Measurements from ENCODE around the gene NRAS. TPM values are rescaled to one million over a fixed set of nuclear protein-coding genes. Genes with fewer than 3 reads are reported as not detected.

NRAS gene
- total RNA-seq, 4 donors from 2014 or later = 13.3 to 26.0 (median 20.5) TPM

GRCh38 chr1:114671939-114672275, 44.7 kb downstream of the NRAS start:
- no peaks in the 10 kb centered on the region for H3K27me3 ChIP-seq
- no peak for TF ChIP-seq POLR2A (IDR thresholded peaks at IDR 0.05)
- no peak for TF ChIP-seq POLR2AphosphoS5 (IDR thresholded peaks at IDR 0.05)
- no peak for TF ChIP-seq EP300 (IDR thresholded peaks at IDR 0.05)
- no peak for TF ChIP-seq CTCF (IDR thresholded peaks at IDR 0.05)
- no peak overlapping the region for H3K4me3 ChIP-seq
- H3K9me3 ChIP-seq = no peaks in the 10 kb centered on the region
- ATAC-seq = no peak
- 82 to 88% methylated on average over 6 to 7 of the region's 7 CpGs for WGBS, 2 donors (ENCODE audit: low coverage in 1 of 2)
- peaks cover 2 to 18% (median 6%) of the 10 kb centered on the region in 3 donors for H3K4me1 ChIP-seq
- no peaks in the 10 kb centered on the region for H3K36me3 ChIP-seq
- H3K27ac ChIP-seq = no peak overlapping the region

- peaks cover 2 to 18% (median 6%) of the 10 kb centered on the region in 3 donors for H3K4me1 ChIP-seq
- H3K36me3 ChIP-seq = no peaks in the 10 kb centered on the region
- 47 to 63% methylated on average over 6 to 9 of the region's 9 CpGs for WGBS, 2 donors (ENCODE audit: low coverage in 1 of 2)
- H3K9me3 ChIP-seq = no peaks in the 10 kb centered on the region
- no peak overlapping the region for H3K27ac ChIP-seq
- no peaks in the 10 kb centered on the region for H3K27me3 ChIP-seq
- TF ChIP-seq CTCF (IDR thresholded peaks at IDR 0.05) (no peak), EP300 (IDR thresholded peaks at IDR 0.05) (no peak), POLR2AphosphoS5 (IDR thresholded peaks at IDR 0.05) (no peak)
- no peak for ATAC-seq
- no peak overlapping the region for H3K4me3 ChIP-seq
Measured at GRCh38 chr1:114671011-114671938, 45.3 kb downstream of the NRAS start.

GRCh38 chr1:114670083-114671010, 46.2 kb downstream of the NRAS start:
- Histone ChIP-seq H3K4me1 (peaks cover 2 to 18% (median 6%) of the 10 kb centered on the region in 3 donors), H3K9me3 (no peaks in the 10 kb centered on the region), H3K4me3 (peak overlapping the region; percentile 81 to 83), H3K27me3 (no peaks in the 10 kb centered on the region), H3K27ac (peak overlapping the region in 3 of 4 donors; percentile 80 to 82 (median 80)), H3K36me3 (no peaks in the 10 kb centered on the region)
- WGBS, 2 donors (ENCODE audit: low coverage in 1 of 2) = 0 to 5% methylated on average over 1 to 5 of the region's 45 CpGs
- peak; percentile 99 for ATAC-seq
- TF ChIP-seq EP300 (IDR thresholded peaks at IDR 0.05) (no peak), POLR2AphosphoS5 (IDR thresholded peaks at IDR 0.05) (peak; percentile 44), CTCF (IDR thresholded peaks at IDR 0.05) (peak in 3 of 4 experiments; percentile 22 to 48 (median 42)), POLR2A (IDR thresholded peaks at IDR 0.05) (peak in 1 of 2 donors; percentile 13)

GRCh38 chr1:114669562-114670082, 46.9 kb downstream of the NRAS start, which contains the start of gene DENND2C:
Gene DENND2C, minus strand, starts transcription at chr1:114670049. Its CDS starts 44,065 bp downstream, at chr1:114625984.
- Histone ChIP-seq H3K4me1 (peaks cover 2 to 18% (median 6%) of the 10 kb centered on the region in 3 donors), H3K36me3 (no peaks in the 10 kb centered on the region), H3K27ac (peak within 1 kb of the TSS in 3 of 4 donors; percentile 80 to 82 (median 80)), H3K4me3 (peak within 1 kb of the TSS; percentile 81 to 83), H3K27me3 (no peaks in the 10 kb centered on the region), H3K9me3 (no peaks in the 10 kb centered on the region)
- 0 to 2% methylated on average over 14 to 15 of the region's 50 CpGs for WGBS, 2 donors (ENCODE audit: low coverage in 1 of 2)
- peak; percentile 77 for ATAC-seq
- TF ChIP-seq EP300 (IDR thresholded peaks at IDR 0.05) (no peak), POLR2A (IDR thresholded peaks at IDR 0.05) (no peak), POLR2AphosphoS5 (IDR thresholded peaks at IDR 0.05) (no peak), CTCF (IDR thresholded peaks at IDR 0.05) (no peak)

Measured in gastroesophageal sphincter (tissue), 4 donors.